ENCODE results near the gene UBAP2. TPM values are rescaled to one million over a fixed set of nuclear protein-coding genes. Genes with fewer than 3 reads are reported as not detected.
A peak's percentile ranks its signal among the peaks of the same experiment; 100 is the strongest.
"Not testable (repeated sequence)": the region's sequence is repeated elsewhere in the genome, so short reads cannot be mapped to it uniquely, and the experiment has no call there.

The UBAP2 gene
- total RNA-seq, 2 donors from 2014 or later: 26.6 to 33.3 TPM

GRCh38 chr9:33995449-33995848 is 53.2 kb downstream of the UBAP2 start:
- intact Hi-C loops (cut with DNase I, micrococcal nuclease): no loop called here

GRCh38 chr9:33993104-33993503 is 55.6 kb downstream of the UBAP2 start:
- intact Hi-C loops (cut with DNase I, micrococcal nuclease): no loop called here
- ATAC-seq: no peak
- DNase-seq: no peak

More at GRCh38 chr9:33995449-33995848, 53.2 kb downstream of the UBAP2 start:
- ATAC-seq: no peak
- DNase-seq: no peak

- intact Hi-C loops (cut with DNase I, micrococcal nuclease): no loop called here
- no peak for ATAC-seq
- no peak for DNase-seq
These were observed 56.1 kb downstream of the UBAP2 start for GRCh38 chr9:33992632-33993031.

GRCh38 chr9:33988219-33988890 is 60.3 kb downstream of the UBAP2 start:
- intact Hi-C loops (cut with DNase I, micrococcal nuclease): no loop called here
- ATAC-seq (no peak), DNase-seq (no peak)

- ATAC-seq: no peak
- intact Hi-C loops (cut with DNase I, micrococcal nuclease): no loop called here
These were observed 72.3 kb downstream of the UBAP2 start for GRCh38 chr9:33976414-33976813.

GRCh38 chr9:33972698-33973097 is 76.0 kb downstream of the UBAP2 start:
- DNase-seq: no peak
- intact Hi-C loops (cut with DNase I, micrococcal nuclease): no loop called here
- ATAC-seq: no peak

More at GRCh38 chr9:33976414-33976813, 72.3 kb downstream of the UBAP2 start:
- no peak for DNase-seq

- DNase-seq (no peak), ATAC-seq (no peak)
- intact Hi-C loops (cut with DNase I, micrococcal nuclease): no loop called here
These were observed 84.5 kb downstream of the UBAP2 start for GRCh38 chr9:33964086-33964768.

GRCh38 chr9:33962468-33962867 is 86.2 kb downstream of the UBAP2 start:
- DNase-seq; ATAC-seq; intact Hi-C loops (cut with DNase I, micrococcal nuclease): not testable (repeated sequence)

- ATAC-seq: no peak
- intact Hi-C loops (cut with DNase I, micrococcal nuclease): no loop called here
These were observed 89.0 kb downstream of the UBAP2 start for GRCh38 chr9:33959725-33960124.

GRCh38 chr9:33956544-33956943 is 92.1 kb downstream of the UBAP2 start:
- DNase-seq: no peak
- intact Hi-C loops (cut with DNase I, micrococcal nuclease): no loop called here
- no peak for ATAC-seq

More at GRCh38 chr9:33959725-33960124, 89.0 kb downstream of the UBAP2 start:
- no peak for DNase-seq

GRCh38 chr9:33952066-33952465 is 96.6 kb downstream of the UBAP2 start:
- ATAC-seq: no peak
- DNase-seq: no peak
- intact Hi-C loops (cut with DNase I, micrococcal nuclease): no loop called here

- intact Hi-C loops (cut with DNase I, micrococcal nuclease): no loop called here
- DNase-seq: no peak
- ATAC-seq: no peak
These were observed 98.3 kb downstream of the UBAP2 start for GRCh38 chr9:33950371-33950770.

GRCh38 chr9:33946779-33947535 is 101.7 kb downstream of the UBAP2 start:
- intact Hi-C loops (cut with DNase I, micrococcal nuclease): no loop called here
- ATAC-seq (no peak), DNase-seq (no peak)

GRCh38 chr9:33943389-33943788 is 105.3 kb downstream of the UBAP2 start:
- DNase-seq: no peak
- intact Hi-C loops (cut with DNase I, micrococcal nuclease): no loop called here
- ATAC-seq: no peak

- DNase-seq (no peak), ATAC-seq (no peak)
- intact Hi-C loops (cut with DNase I, micrococcal nuclease): no loop called here
These were observed 106.1 kb downstream of the UBAP2 start for GRCh38 chr9:33942471-33943083.

GRCh38 chr9:33939924-33940874 is 108.5 kb downstream of the UBAP2 start:
- intact Hi-C loops (cut with DNase I, micrococcal nuclease): no loop called here

GRCh38 chr9:33934188-33934878 is 114.4 kb downstream of the UBAP2 start:
- intact Hi-C loops (cut with DNase I, micrococcal nuclease): no loop called here
- no peak for ATAC-seq

More at GRCh38 chr9:33939924-33940874, 108.5 kb downstream of the UBAP2 start:
- DNase-seq: no peak
- ATAC-seq: peak; percentile 90

More at GRCh38 chr9:33934188-33934878, 114.4 kb downstream of the UBAP2 start:
- DNase-seq: no peak
